ENCODE data around the gene LGALS12.

LGALS12 gene

DNA sequence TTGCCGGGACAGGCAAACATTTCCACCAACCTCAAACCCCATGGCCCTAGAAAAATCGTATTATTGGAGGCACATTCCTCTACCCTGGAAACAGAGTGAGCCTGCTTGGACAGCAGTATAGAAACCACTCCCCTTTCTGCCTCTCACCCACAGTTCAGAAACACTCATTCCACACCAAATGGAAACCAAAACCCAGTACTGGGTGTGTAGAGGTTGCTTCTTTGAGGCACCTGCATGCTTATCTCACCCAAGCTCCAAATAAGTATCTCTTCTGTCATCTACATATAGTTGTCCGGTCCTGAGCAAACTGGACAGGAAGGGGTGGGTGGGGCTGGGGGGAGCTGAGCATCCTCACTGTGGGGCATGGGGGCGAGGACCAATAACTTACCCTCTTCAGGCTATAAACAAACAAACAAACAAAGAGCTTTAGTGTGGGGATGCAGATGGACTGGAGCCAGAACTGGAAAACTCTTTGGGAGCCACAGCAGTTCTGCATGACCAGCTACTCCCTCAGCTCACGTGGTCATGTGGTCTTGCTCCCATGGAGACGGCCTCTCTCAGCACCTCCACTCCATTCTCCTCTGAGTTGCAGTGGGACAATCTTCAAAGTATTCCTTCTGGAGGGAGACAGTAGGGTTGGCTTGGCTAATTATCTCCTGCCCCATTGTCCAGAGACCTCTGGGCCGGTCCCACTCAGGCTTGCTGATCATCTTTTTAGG lies 58.3 kb downstream of the LGALS12 start:
- DNase-seq: no peak

- no peak for DNase-seq
Observed at GRCh38 chr11:63564784-63565350, 59.0 kb downstream of the LGALS12 start.

Data from activated naive CD4-positive, alpha-beta T cell (primary cell).